Heart left ventricle (tissue), 16 donors: ENCODE data around the gene MOCS3. TPM values are rescaled to one million over a fixed set of nuclear protein-coding genes. Genes with fewer than 3 reads are reported as not detected.
A peak's percentile ranks its signal among the peaks of the same experiment; 100 is the strongest.

ENCODE experiments used
- ATAC-seq, 4 donors: fragments of 200-7000 bp; cut with Tn5 transposase; one replicate each; pipeline ENCODE4 v1.9.1; 2020 to 2022; ENCODE audit warnings: moderate library complexity in 4 of 4, mild to moderate bottlenecking in 3 of 4, moderate number of reproducible peaks in 1 of 4
- DNase-seq, 5 donors: peaks; one replicate each; pipeline ENCODE4 v3.0.0-alpha.2; 2020
- H3K27ac ChIP-seq, 12 donors: fragments of 200-600 bp; sonication (generic) in 4 of 12; one replicate each; pipeline versions ENCODE4 v1.5.0 to v1.8.0; 2016 to 2022; ENCODE audit warnings: mild to moderate bottlenecking in 2 of 12
- H3K27me3 ChIP-seq, 9 donors: fragments of 200-600 bp; sonication (generic) in 2 of 9; one replicate each; pipeline versions ENCODE4 v1.5.1 to v1.8.0; 2016 to 2022; ENCODE audit warnings: mild to moderate bottlenecking in 3 of 9
- H3K36me3 ChIP-seq, 9 donors: fragments of 200-600 bp; sonication (generic) in 2 of 9; one replicate each; pipeline versions ENCODE4 v1.5.0 to v1.8.0; 2018 to 2022; ENCODE audit warnings: mild to moderate bottlenecking in 2 of 9
- H3K4me1 ChIP-seq, 12 donors: fragments of 200-600 bp; sonication (generic) in 4 of 12; one replicate each; pipeline versions ENCODE4 v1.5.0 to v1.8.0; 2016 to 2022; ENCODE audit warnings: mild to moderate bottlenecking in 3 of 12
- H3K4me3 ChIP-seq, 12 donors: fragments of 200-600 bp; sonication (generic) in 4 of 12; one replicate each; pipeline versions ENCODE4 v1.5.0 to v1.8.0; 2017 to 2022; ENCODE audit warnings: mild to moderate bottlenecking in 9 of 12, moderate library complexity in 4 of 12
- H3K9me3 ChIP-seq, 12 donors: fragments of 200-600 bp; sonication (generic) in 4 of 12; one replicate each; pipeline versions ENCODE4 v1.5.0 to v1.8.0; 2016 to 2022; ENCODE audit warnings: mild to moderate bottlenecking in 1 of 12
- CTCF ChIP-seq, 12 donors: fragments of 200-600 bp; sonication (generic) in 4 of 12; IDR thresholded peaks; one replicate each; pipeline versions ENCODE4 v1.5.0 to v1.8.0; 2018 to 2022; ENCODE audit warnings: antibody characterized with exemption in 12 of 12, mild to moderate bottlenecking in 5 of 12
- POLR2A ChIP-seq, 2 donors: fragments of 450-650 bp; IDR thresholded peaks; one replicate each; pipeline ENCODE4 v1.6.1; 2017; ENCODE audit warnings: antibody characterized with exemption in 2 of 2, mild to moderate bottlenecking in 2 of 2, moderate library complexity in 2 of 2
- WGBS, 4 donors: extraction: QIAGEN DNeasy Blood & Tissue Kit in 2 of 4; methylation state at CpG; one replicate each; pipeline versions ENCODE4 v1.1.5 to v1.1.7; 2013 to 2018; 5-methylcytosine and 5-hydroxymethylcytosine counted together
- intact Hi-C, 10 donors: fragments of 100-400 bp; cut with DNase I; formaldehyde crosslinking; loops; one replicate each; pipeline versions ENCODE4 v1.11.1 to v1.14.2; 2022
- polyA plus RNA-seq, 2 donors: library from polyadenylated mRNA; stranded (reverse); fragments of 200-250 nt; gene quantifications; one replicate each; pipeline ENCODE4 v1.2.3, GENCODE V29; 2013
- total RNA-seq, 9 donors: library from RNA; depleted of rRNA in 2 of 9; stranded (reverse); fragments of >200 nt in 2 of 9; fragmentation: NEBNext Ultra II Directional in 3 of 9; extraction: Animal tissue kit (Norgen Biotek cat#: 25700) in 3 of 9; gene quantifications; one replicate each; pipeline versions ENCODE4 v1.1.0 to v1.2.4, GENCODE V29; 2016 to 2023
- donor health status: ischemic (EF 13 %, LVEDD 7.1; RV severe dilation, severe dysfunction).
- donor health status: healthy with polysubstance abuse.
- donor health status: DM: no; HTN: yes; CAD: no.
- donor health status: DM: no; HTN: no; CAD: no.
- donor health status: ischemic (EF 25% LVEDD 6.9; RV normal size, moderate dysfunction).
- donor health status: ischemic (EF 25% LVEDD 5.7; RV mildly dilated, moderate dysfunction).
- donor health status: healthy.
- donor health status: DM: yes; HTN: yes; CAD: no.
- donor health status: ischemic (EF 35%, LVEDD 5.7; RV mildly dilated, moderate dysfunction).
- donor health status: nonischemic (EF 11% LVEDD 7.7; RV severe dilation, severe dysfunction).
- donor health status: DM: yes; HTN: yes; CAD: no.
- donor health status: PGD.
- donor health status: ischemic (EF 29% LVEDD 5.4; RV normal size, mild dysfunction).
- donor health status: nonischemic (EF 23%, LVEDD 6.1; RV moderate dilation, normal function).

MOCS3 gene
- total and polyA plus RNA-seq, 11 donors: 1.2 to 3.9 (median 2.8) TPM

- no peak for TF ChIP-seq POLR2A (IDR thresholded peaks at IDR 0.05)
- TF ChIP-seq CTCF (IDR thresholded peaks at IDR 0.05): no peak
- peaks cover 5 to 81% (median 61%) of the 10 kb centered on the region in 12 donors for H3K4me1 ChIP-seq
- intact Hi-C loops: loop anchor here in 2 of 10 donors (10.0 kb wide), 2 partner anchors 127 to 297 kb away; partner anchors contain the start of gene BCAS4 (in 1 of the 2)
- H3K27ac ChIP-seq: no peak overlapping the region
- DNase-seq (no peak), ATAC-seq (no peak)
- peaks cover 0 to 29% (median 0%) of the 10 kb centered on the region in 9 donors for H3K36me3 ChIP-seq
- no peak overlapping the region for H3K4me3 ChIP-seq
- no peaks in the 10 kb centered on the region for H3K27me3 ChIP-seq
- 76 to 79% (median 77%) methylated on average over 8 of the region's 8 CpGs for WGBS, 4 donors
- H3K9me3 ChIP-seq: no peaks in the 10 kb centered on the region
Observed at GRCh38 chr20:50921803-50922501, 36.7 kb upstream of the MOCS3 start.

DNA sequence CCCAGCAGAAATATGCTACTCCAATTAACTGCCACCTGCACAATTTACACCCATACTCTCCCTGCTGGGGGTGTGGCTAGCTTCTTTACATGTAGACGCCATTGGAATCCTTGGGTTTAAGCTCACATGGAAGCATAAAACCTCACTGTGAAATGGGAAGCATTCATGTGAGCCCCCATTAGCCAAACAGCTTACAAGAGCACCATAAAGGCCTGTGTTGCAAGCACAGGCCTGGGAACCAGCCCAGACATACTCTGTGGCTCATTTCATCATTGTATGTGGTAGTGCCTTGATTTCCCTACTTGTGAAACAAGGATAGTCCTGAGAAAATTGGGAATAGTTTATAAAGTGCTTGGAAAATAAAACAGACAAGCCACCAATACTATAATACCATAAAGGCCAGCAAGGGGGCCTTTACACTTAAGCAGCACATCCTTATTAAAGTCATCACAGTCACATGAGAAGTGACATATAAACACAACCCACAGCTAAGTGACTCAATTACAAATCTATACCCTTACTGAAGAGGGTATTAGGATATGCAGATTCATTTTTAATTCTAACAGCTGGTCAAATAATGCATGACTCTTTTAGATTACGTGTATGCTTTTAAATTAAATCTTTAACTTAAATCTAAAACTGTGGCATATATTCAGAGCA, 34.2 kb upstream of the MOCS3 start:
- WGBS, 4 donors: 51 to 64% (median 56%) methylated on average over 2 of the region's 2 CpGs
- TF ChIP-seq CTCF (IDR thresholded peaks at IDR 0.05) (no peak), POLR2A (IDR thresholded peaks at IDR 0.05) (no peak)
- no peaks in the 10 kb centered on the region for H3K9me3 ChIP-seq
- ATAC-seq (peak in 1 of 4 donors; percentile 18), DNase-seq (no peak)
- no peaks in the 10 kb centered on the region for H3K27me3 ChIP-seq
- no peak overlapping the region for H3K27ac ChIP-seq
- intact Hi-C loops: loop anchor here in 2 of 10 donors (10.0 kb wide), 2 partner anchors 130 to 300 kb away; partner anchors contain the start of gene BCAS4 (in 1 of the 2)
- H3K36me3 ChIP-seq: peaks cover 0 to 48% (median 9%) of the 10 kb centered on the region in 9 donors
- peaks cover 3 to 81% (median 53%) of the 10 kb centered on the region in 12 donors for H3K4me1 ChIP-seq
- H3K4me3 ChIP-seq: no peak overlapping the region

GRCh38 chr20:50926530-50926929, 32.1 kb upstream of the MOCS3 start:
- 42 to 53% (median 47%) methylated on average over 1 of the region's 1 CpG for WGBS, 4 donors
- Histone ChIP-seq H3K4me3 (no peak overlapping the region), H3K9me3 (no peaks in the 10 kb centered on the region), H3K27me3 (no peaks in the 10 kb centered on the region), H3K27ac (no peak overlapping the region), H3K36me3 (peaks cover 0 to 48% (median 9%) of the 10 kb centered on the region in 9 donors), H3K4me1 (peaks cover 3 to 79% (median 48%) of the 10 kb centered on the region in 12 donors)
- TF ChIP-seq CTCF (IDR thresholded peaks at IDR 0.05) (no peak), POLR2A (IDR thresholded peaks at IDR 0.05) (no peak)
- ATAC-seq (no peak), DNase-seq (no peak)
- intact Hi-C loops: loop anchor here in 5 of 10 donors (5.0 to 10.0 kb wide), 4 partner anchors 129 to 302 kb away; partner anchors contain the start of gene BCAS4 (in 2 of the 5)

GRCh38 chr20:50928469-50928868, 30.1 kb upstream of the MOCS3 start:
- Histone ChIP-seq H3K4me3 (peak overlapping the region in 1 of 12 donors; percentile 85), H3K4me1 (peaks cover 0 to 69% (median 42%) of the 10 kb centered on the region in 12 donors), H3K27me3 (no peaks in the 10 kb centered on the region), H3K36me3 (peaks cover 0 to 47% (median 17%) of the 10 kb centered on the region in 9 donors), H3K9me3 (no peaks in the 10 kb centered on the region), H3K27ac (no peak overlapping the region)
- intact Hi-C loops: loop anchor here in 6 of 10 donors (2.0 to 10.0 kb wide), 5 partner anchors 131 to 304 kb away; partner anchors contain the start of gene BCAS4 (in 3 of the 6)
- no peak for DNase-seq
- TF ChIP-seq POLR2A (IDR thresholded peaks at IDR 0.05) (no peak), CTCF (IDR thresholded peaks at IDR 0.05) (peak in 1 of 12 donors; percentile 5)
- no peak for ATAC-seq
- 71 to 75% (median 74%) methylated on average over 5 of the region's 5 CpGs for WGBS, 4 donors
